ENCODE measurements around the gene CT47C1. TPM values are rescaled to one million over a fixed set of nuclear protein-coding genes. Genes with fewer than 3 reads are reported as not detected.

The CT47C1 gene
- total RNA-seq, 4 donors from 2014 or later = not detected

GRCh38 chrX:119069128-119069527 lies 3.7 kb upstream of the CT47C1 start:
- H3K36me3 ChIP-seq = no peaks in the 10 kb centered on the region
- no peak overlapping the region for H3K4me3 ChIP-seq
- H3K27ac ChIP-seq = no peak overlapping the region
- no peaks in the 10 kb centered on the region for H3K9me3 ChIP-seq
- no peak for DNase-seq
- H3K27me3 ChIP-seq = no peaks in the 10 kb centered on the region
- no peaks in the 10 kb centered on the region for H3K4me1 ChIP-seq
- TF ChIP-seq, protein P1, sequence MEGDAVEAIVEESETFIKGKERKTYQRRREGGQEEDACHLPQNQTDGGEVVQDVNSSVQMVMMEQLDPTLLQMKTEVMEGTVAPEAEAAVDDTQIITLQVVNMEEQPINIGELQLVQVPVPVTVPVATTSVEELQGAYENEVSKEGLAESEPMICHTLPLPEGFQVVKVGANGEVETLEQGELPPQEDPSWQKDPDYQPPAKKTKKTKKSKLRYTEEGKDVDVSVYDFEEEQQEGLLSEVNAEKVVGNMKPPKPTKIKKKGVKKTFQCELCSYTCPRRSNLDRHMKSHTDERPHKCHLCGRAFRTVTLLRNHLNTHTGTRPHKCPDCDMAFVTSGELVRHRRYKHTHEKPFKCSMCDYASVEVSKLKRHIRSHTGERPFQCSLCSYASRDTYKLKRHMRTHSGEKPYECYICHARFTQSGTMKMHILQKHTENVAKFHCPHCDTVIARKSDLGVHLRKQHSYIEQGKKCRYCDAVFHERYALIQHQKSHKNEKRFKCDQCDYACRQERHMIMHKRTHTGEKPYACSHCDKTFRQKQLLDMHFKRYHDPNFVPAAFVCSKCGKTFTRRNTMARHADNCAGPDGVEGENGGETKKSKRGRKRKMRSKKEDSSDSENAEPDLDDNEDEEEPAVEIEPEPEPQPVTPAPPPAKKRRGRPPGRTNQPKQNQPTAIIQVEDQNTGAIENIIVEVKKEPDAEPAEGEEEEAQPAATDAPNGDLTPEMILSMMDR (IDR thresholded peaks at IDR 0.05) = no peak
- TF ChIP-seq POLR2A (IDR thresholded peaks at IDR 0.05) = no peak

- H3K27ac ChIP-seq = no peak overlapping the region
- no peaks in the 10 kb centered on the region for H3K9me3 ChIP-seq
- H3K4me1 ChIP-seq = no peaks in the 10 kb centered on the region
- no peaks in the 10 kb centered on the region for H3K27me3 ChIP-seq
- TF ChIP-seq, protein P1 (IDR thresholded peaks at IDR 0.05) = no peak
- TF ChIP-seq POLR2A (IDR thresholded peaks at IDR 0.05) = no peak
- no peak overlapping the region for H3K4me3 ChIP-seq
- no peak for DNase-seq
- no peaks in the 10 kb centered on the region for H3K36me3 ChIP-seq
Observed at GRCh38 chrX:119069762-119070161, 3.0 kb upstream of the CT47C1 start.

GRCh38 chrX:119071381-119071780 lies 1.4 kb upstream of the CT47C1 start:
- no peak overlapping the region for H3K27ac ChIP-seq
- TF ChIP-seq, protein P1 (IDR thresholded peaks at IDR 0.05) = no peak
- TF ChIP-seq POLR2A (IDR thresholded peaks at IDR 0.05) = no peak
- no peaks in the 10 kb centered on the region for H3K9me3 ChIP-seq
- H3K36me3 ChIP-seq = no peaks in the 10 kb centered on the region
- no peaks in the 10 kb centered on the region for H3K27me3 ChIP-seq
- H3K4me3 ChIP-seq = no peak overlapping the region
- no peak for DNase-seq
- no peaks in the 10 kb centered on the region for H3K4me1 ChIP-seq

DNA sequence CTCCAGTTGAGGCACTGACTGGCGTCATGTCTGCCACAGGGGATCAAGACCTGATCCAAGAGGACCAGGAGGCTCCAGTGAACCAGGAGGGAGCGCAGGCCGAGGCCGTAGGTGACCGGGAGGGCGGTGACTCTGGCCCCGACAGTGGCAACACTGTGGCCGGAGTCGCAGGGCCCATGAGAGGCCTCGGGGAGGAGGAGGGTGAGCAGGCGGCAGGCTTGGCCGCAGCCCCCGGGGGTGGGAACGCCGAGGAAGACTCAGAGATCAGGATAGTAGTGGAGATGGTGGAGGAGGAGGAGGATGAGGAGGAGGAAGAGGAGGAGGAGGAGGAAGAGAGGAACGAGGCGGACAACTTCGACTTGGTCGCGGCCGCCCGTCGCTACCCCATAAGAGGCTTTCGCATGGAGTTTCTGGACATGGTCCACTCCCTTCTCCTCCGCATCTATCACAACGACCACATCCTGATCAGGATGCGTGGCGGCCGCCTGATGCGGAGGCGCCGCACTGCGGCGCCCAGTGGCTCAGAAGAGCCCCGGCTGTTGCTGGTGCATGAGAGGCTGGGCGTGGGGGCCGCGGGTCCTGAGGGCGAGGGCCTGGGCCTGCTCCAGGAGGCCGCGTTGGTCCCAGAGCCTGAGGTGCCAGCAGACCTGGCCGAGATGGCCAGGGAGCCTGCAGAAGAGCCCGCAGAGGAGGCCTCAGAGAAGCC lies 560 bp downstream of the CT47C1 start:
- TF ChIP-seq, protein P1 (IDR thresholded peaks at IDR 0.05) = no peak
- TF ChIP-seq POLR2A (IDR thresholded peaks at IDR 0.05) = no peak
- H3K27ac ChIP-seq = no peak overlapping the region
- no peaks in the 10 kb centered on the region for H3K4me1 ChIP-seq
- no peaks in the 10 kb centered on the region for H3K27me3 ChIP-seq
- no peak overlapping the region for H3K4me3 ChIP-seq
- no peaks in the 10 kb centered on the region for H3K36me3 ChIP-seq
- H3K9me3 ChIP-seq = no peaks in the 10 kb centered on the region
- DNase-seq = no peak

DNA sequence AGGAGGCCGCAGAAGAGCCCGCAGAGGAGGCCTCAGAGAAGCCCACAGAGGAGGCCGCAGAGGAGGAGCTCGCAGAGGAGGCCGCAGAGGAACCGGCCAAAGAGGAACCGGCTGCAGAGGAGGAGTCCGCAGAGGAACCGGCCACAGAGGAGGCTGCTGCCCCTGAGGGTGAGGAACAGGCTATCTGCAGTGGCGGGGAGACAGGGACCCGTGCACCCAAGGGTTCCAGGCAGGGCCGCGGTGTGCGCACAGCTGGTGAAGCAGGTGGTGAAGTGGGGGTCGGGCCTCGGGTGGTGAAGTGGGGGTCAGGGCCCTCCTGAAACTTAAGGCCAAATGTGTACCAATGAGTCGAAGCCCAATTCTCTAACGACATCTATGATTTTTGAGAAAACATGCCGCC lies 1.1 kb downstream of the CT47C1 start:
- Histone ChIP-seq H3K27ac (no peak overlapping the region), H3K4me3 (no peak overlapping the region), H3K4me1 (no peaks in the 10 kb centered on the region), H3K27me3 (no peaks in the 10 kb centered on the region), H3K9me3 (no peaks in the 10 kb centered on the region), H3K36me3 (no peaks in the 10 kb centered on the region)
- TF ChIP-seq POLR2A (IDR thresholded peaks at IDR 0.05) = no peak
- TF ChIP-seq, protein P1 (IDR thresholded peaks at IDR 0.05) = no peak
- DNase-seq = no peak

Measured in Peyer's patch (tissue), 4 donors.